PFSK-1 (cell line): ENCODE measurements around the gene GP1BB.
A peak's percentile ranks its signal among the peaks of the same experiment; 100 is the strongest.

Source experiments
- FOXP2 ChIP-seq: optimal IDR thresholded peaks from 2 replicates; pipeline ENCODE3; 2011; ENCODE audit warnings: borderline replicate concordance, control low read depth, inconsistent platforms; ENCODE audit not compliant: insufficient read depth; ENCODE audit errors: extremely low read length, extremely low read depth
- POLR2AphosphoS5 ChIP-seq: IDR thresholded peaks from 2 replicates; pipeline ENCODE4 v1.6.1; 2012; ENCODE audit warnings: low read depth, mild to moderate bottlenecking, control low read depth, low read length, moderate library complexity
- REST ChIP-seq, 2 experiments: IDR thresholded peaks; 2 replicates each; pipeline versions ENCODE4 v1.6.1 to v1.8.0; 2011 to 2012; ENCODE audit warnings: low read depth in 2 of 2, low read length in 2 of 2, control low read depth in 1 of 2, inconsistent platforms in 1 of 2, mild to moderate bottlenecking in 1 of 2, moderate library complexity in 1 of 2; ENCODE audit not compliant: insufficient read depth in 1 of 2
- SIN3A ChIP-seq: IDR thresholded peaks from 2 replicates; pipeline ENCODE4 v1.6.1; 2012; ENCODE audit warnings: mild to moderate bottlenecking, low read length, moderate library complexity, borderline replicate concordance; ENCODE audit not compliant: insufficient read depth
- TAF1 ChIP-seq: IDR thresholded peaks from 2 replicates; pipeline ENCODE4 v1.6.1; 2012; ENCODE audit warnings: low read length, control low read depth, borderline replicate concordance; ENCODE audit not compliant: insufficient read depth

The GP1BB gene

DNA sequence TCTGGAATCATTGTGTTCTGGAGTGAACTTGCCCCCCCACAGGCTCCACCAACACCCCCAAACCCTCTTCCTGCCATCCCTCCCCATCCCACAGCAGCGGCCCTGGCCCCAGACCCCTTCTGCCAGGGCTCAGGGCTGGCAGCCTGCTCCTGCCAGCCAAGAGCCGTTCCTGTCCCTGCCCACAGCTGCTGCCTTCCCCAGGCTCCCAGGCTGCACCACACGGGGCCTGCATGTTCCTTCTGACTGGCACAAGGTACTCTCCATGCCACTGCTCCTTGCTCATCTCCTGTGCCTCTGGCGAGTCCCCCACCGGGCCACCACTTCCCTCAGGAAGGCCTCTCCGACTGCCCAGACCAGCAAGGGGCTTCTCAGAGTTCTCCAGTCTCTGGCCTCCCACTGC lies 4.9 kb downstream of the GP1BB start:
- TF ChIP-seq POLR2AphosphoS5 (no peak), TAF1 (no peak), FOXP2 (no peak), REST (IDR thresholded peaks at IDR 0.05; ENCODE audit: insufficient read depth in 1 of 2, low read depth in 2 of 2, low read length in 2 of 2) (no peak), SIN3A (no peak)

DNA sequence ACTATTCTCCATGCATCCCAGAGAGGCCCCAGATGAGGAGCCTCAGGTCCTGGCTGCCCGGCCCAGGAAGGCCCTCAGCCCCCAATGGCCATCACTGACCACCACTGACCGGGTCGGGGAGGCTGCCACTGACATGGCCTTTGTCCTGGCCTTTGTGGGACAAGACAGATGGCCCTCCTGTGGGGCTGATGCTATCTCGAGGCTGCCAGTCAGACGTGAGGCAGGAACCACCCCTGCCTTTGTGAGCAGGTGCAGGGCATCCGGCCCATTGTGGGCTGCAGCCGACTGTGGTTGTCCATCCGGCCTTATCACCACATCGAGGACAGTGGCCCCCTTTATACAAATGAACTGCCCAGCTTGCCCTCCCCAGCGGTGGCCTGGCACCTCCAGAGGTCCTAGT lies 5.5 kb downstream of the GP1BB start:
- no peak for TF ChIP-seq POLR2AphosphoS5
- TF ChIP-seq REST (IDR thresholded peaks at IDR 0.05; ENCODE audit: insufficient read depth in 1 of 2, low read depth in 2 of 2, low read length in 2 of 2) = no peak
- TF ChIP-seq SIN3A = no peak

DNA sequence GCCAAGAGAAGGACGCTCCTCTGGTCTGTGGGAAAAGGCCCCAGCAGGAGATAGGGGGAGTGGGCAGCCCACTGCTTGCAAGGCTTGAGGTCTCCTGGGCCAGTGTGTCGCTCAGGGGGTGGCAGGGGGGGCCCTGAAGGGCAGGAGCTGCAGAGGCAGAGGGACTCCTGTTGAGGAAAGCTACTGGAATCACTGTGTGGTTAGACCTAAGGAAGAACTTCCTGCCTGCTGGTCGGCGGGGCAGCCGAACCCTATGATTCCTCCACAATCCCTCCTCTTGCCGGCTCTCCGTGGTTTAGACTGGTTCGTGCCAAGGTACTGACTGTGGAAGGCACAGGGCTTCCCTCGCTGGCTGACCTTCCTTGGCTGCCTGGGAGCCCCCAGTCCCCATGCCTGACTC lies 6.2 kb downstream of the GP1BB start:
- no peak for TF ChIP-seq TAF1
- TF ChIP-seq POLR2AphosphoS5 = no peak
- TF ChIP-seq FOXP2 = no peak
- TF ChIP-seq SIN3A = no peak
- no peak for TF ChIP-seq REST (IDR thresholded peaks at IDR 0.05; ENCODE audit: insufficient read depth in 1 of 2, low read depth in 2 of 2, low read length in 2 of 2)

GRCh38 chr22:19730198-19730597 lies 6.9 kb downstream of the GP1BB start:
- TF ChIP-seq REST (IDR thresholded peaks at IDR 0.05; ENCODE audit: insufficient read depth in 1 of 2, low read depth in 2 of 2, low read length in 2 of 2) (no peak), TAF1 (no peak), SIN3A (no peak), POLR2AphosphoS5 (no peak), FOXP2 (no peak)

DNA sequence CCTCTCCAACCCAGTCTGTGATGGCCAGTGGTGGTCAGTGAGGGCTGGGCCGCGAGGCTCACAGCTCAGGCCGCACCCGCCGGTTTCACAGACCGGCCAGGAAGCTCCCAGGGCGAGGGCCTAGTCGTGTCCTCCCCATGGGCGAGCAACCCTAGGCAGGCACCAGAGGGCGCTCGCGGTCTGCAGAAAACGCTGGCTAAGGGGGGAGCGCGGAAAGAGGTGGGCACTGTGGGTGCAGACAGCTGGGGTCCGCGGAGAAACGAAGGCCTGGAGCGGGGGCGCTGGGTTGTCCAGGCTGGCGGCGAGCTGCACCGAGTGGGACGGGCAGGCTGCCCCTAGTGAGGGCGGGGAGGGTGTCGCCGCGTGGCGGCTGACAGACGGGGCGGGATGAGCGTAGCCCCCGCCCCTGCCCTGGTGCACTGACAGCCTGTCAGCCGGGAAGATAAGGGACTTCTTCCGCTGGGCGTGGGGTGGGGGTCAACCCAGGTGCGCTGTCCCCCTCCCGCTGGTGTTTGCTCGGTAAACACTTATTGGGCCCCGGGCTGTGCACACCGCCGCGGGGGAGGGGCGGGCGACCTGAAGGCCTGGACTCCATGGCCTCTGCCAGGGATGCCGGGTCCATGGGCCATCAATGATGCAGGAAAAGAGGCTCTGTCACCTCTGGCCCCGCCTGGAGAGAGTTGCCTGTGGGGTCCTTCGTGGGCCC lies 7.5 kb downstream of the GP1BB start:
- peak; percentile 55 for TF ChIP-seq FOXP2
- TF ChIP-seq SIN3A = no peak
